Uterus (tissue), 2 donors: ENCODE results near the gene PDE3B.

Source experiments
- POLR2A ChIP-seq, 2 donors: fragments of 450-650 bp; IDR thresholded peaks; one replicate each; pipeline ENCODE4 v1.6.1; 2016; ENCODE audit warnings: antibody characterized with exemption in 2 of 2, mild to moderate bottlenecking in 1 of 2, moderate library complexity in 1 of 2
- TF ChIP-seq, protein P1 (sequence below), 4 experiments: fragments of 200-600 bp in 2 of 4; fragments of 450-650 bp in 2 of 4; sonication (generic) in 2 of 4; IDR thresholded peaks; one replicate each; pipeline ENCODE4 v1.5.1; 2016 to 2019; ENCODE audit warnings: antibody characterized with exemption in 4 of 4, mild to moderate bottlenecking in 2 of 4, moderate library complexity in 1 of 4

DNA sequence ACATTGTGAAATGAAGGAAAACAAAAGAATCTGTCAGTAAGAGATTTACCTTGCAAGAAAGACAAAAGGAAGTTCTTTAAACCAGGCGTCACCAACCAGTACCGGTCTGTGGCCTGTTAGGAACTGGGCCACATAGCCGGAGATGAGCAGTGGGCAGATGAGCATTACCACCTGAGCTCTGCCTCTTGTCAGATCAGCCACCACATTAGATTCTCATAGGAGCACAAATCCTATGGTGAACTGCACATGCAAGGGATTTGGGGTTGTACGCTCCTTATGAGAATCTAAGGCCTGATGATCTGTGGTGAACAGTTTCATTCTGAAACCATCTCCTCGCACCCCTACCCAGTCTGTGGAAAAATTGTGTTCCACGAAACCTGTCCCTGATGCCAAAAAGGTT, 140.2 kb downstream of the PDE3B start:
- TF ChIP-seq, protein P1, sequence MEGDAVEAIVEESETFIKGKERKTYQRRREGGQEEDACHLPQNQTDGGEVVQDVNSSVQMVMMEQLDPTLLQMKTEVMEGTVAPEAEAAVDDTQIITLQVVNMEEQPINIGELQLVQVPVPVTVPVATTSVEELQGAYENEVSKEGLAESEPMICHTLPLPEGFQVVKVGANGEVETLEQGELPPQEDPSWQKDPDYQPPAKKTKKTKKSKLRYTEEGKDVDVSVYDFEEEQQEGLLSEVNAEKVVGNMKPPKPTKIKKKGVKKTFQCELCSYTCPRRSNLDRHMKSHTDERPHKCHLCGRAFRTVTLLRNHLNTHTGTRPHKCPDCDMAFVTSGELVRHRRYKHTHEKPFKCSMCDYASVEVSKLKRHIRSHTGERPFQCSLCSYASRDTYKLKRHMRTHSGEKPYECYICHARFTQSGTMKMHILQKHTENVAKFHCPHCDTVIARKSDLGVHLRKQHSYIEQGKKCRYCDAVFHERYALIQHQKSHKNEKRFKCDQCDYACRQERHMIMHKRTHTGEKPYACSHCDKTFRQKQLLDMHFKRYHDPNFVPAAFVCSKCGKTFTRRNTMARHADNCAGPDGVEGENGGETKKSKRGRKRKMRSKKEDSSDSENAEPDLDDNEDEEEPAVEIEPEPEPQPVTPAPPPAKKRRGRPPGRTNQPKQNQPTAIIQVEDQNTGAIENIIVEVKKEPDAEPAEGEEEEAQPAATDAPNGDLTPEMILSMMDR (IDR thresholded peaks at IDR 0.05), result no peak
- no peak for TF ChIP-seq POLR2A (IDR thresholded peaks at IDR 0.05)
